K562 treated with DMSO at 1 percent for 48 hours (cell line): ENCODE results near the gene POLR1G. TPM values are rescaled to one million over a fixed set of nuclear protein-coding genes. Genes with fewer than 3 reads are reported as not detected.

Source experiments
- total RNA-seq: library from RNA; unstranded; fragments of 300-600 nt; gene quantifications from 2 replicates; pipeline ENCODE4 v1.2.3, GENCODE V29; 2022; ENCODE audit warnings: low replicate concordance; ENCODE audit errors: extremely low read depth

POLR1G gene, protein sequence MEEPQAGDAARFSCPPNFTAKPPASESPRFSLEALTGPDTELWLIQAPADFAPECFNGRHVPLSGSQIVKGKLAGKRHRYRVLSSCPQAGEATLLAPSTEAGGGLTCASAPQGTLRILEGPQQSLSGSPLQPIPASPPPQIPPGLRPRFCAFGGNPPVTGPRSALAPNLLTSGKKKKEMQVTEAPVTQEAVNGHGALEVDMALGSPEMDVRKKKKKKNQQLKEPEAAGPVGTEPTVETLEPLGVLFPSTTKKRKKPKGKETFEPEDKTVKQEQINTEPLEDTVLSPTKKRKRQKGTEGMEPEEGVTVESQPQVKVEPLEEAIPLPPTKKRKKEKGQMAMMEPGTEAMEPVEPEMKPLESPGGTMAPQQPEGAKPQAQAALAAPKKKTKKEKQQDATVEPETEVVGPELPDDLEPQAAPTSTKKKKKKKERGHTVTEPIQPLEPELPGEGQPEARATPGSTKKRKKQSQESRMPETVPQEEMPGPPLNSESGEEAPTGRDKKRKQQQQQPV
- total RNA-seq = not detected in 2 replicates

DNA sequence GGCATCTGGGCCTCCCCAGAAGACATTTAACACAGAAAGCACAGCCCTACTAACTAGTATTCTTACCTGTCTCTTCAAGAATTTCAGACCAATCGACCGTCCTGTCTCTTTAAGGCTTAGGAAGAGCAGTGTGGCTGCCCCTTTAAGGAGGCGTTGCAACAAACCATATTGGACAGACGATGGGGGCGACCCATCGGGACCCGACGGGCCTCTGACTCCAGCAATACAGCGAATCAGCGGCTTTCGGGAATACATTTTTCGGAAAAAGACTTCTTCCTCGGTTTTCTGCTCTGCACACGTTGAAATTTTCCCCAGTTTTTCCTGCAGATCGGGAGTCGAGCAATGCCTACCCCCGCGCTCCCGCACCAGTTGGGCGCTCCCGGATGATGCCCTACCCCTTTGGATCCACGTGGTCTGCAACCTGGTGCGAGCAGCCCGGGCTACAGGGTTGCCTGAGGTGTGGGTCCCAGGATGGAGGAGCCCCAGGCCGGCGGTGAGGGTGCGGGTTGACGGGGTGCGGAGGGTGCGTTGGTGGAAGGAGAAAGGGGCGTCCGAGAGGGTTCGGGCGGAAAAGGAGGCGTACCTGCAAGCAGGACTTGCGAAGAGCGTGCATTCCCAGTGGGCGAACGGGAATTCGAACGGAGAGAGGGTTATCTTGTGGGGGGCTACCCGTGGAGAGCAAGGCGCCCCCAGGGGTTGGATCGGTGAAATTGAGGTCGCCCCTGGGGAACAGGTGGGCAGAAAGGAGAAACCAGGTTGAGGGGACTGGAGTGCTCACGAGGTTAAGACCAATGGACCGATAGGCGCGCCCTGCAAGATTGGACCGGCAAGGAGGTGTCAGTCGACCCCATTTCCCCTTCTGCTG, at the start of gene POLR1G:
Gene POLR1G, plus strand, starts transcription at position 419 of the 865 bp plus-strand sequence. Its CDS starts 53 bp downstream, at position 472.

DNA sequence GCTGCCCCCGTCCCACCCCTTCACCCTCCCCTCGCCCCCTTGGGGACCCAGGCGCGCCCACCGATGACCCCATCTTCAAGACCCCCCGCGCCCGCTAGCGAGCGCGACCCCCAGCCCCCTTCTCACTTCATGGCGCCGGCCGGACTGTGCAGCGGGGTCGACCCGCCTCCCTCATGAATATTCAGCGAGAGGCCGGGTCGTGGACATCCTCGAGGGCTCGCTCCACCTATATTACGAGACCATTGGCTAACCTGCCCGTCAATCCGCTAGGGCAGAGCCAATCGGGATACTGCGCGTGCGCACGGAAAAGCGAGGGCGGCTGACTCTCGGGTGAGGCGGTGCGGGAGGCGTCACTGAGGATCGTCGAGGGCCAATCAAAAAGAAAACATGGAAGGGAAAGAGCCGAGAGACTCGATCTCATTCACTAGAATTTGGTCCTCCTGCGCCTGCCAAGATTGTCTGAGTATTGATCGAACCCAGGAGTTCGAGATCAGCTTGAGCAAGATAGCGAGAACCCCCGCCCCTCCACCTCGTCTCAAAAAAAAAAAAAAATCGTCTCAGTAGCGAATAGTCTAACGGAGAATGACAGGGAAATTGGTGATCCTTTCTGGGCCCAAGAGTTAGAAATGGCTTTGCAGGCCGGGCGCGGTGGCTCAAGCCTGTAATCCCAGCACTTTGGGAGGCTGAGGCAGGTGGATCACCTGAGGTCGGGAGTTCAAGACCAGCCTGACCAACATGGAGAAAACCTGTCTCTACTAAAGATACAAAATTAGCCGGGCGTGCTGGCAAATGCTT, 35.8 kb upstream of the POLR1G start, which contains the start of gene ERCC2:
Gene ERCC2, minus strand, starts transcription at position 164 of the 795 bp plus-strand sequence. Its CDS starts 33 bp downstream, at position 131.

DNA sequence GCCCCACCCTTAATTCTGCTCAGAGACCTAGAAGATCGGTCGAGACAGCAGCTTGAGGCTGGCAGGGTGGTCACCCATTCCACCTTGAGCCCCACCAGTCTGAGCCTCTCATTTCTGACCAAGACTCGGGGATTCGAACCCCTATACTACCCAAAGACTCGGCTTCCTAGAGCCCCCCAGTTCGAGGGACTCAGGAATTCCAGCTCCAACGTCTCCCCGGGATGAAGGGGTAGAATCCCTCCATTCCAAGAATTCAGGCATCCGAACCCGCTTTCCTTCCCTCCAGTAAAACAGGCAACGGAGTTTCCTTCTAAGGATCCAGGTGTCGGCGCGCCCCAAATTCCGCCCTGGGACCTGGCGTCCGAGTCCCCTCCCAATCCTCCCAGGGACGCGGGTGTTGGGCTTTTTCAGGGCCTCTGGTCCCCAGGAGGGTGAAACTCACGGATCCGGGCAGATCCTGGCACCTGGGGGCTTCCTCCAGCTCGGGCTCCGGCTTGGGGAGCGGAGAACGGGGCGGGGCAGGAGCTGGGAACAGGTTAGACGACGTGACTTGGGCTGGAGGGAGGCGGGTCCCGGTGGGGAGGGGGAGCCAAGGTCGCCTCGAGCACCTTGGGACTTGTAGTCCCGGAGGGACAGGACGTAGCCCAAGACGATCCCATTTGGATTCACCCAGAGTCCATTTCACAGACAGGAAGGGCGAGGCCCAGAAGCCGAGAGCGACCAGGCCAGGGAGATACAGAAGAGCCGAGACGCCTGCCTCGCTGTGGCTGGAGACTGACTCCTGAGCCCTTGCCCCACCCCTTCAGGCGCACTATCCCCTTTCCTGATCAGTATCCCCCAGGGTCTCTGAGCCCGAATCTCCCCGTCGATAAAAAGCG, 1.6 kb upstream of the POLR1G start, which contains the start of gene PPP1R13L:
Gene PPP1R13L, minus strand, starts transcription at position 513 of the 878 bp plus-strand sequence. CDS start 6,751 bp downstream, outside the sequence.

DNA sequence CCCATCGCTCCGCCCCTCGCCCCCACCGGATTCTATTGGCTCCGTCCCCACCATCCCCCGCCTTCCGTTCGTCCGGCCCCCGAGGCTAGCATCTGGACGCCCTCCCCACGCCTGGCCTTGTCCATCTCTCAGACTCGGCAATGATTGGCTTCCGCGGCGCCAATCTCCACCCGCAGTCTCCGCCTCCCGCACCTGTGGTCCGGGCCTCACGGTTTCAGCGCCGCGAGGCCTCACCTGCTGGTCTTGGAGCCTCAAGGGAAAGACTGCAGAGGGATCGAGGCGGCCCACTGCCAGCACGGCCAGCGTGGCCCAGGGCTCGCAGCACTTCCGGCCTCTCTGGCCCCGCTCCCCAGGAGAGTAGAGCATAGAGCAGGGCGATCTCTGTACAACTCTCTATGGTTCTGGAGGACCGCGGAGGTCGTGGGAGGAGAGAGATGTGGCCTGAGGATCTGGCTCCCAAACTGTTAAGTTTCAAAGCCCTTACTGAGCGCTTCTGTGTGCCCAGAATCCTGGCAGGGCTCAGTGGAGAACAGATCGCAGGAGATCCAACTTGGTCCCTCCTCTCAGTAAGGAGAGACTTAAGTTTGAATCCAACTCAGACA, 17.2 kb downstream of the POLR1G start, which contains the start of gene ERCC1:
Gene ERCC1, minus strand, starts transcription at position 329 of the 602 bp plus-strand sequence. CDS start 543 bp downstream, outside the sequence.

Other genes with a start within 250 kb of the POLR1G start
- not detected in 2 replicates for gene NKPD1, start 245.7 kb upstream of the POLR1G start, total RNA-seq
- not detected in 2 replicates for gene TRAPPC6A, start 228.4 kb upstream of the POLR1G start, total RNA-seq
- not detected in 2 replicates for gene BLOC1S3, start 227.9 kb upstream of the POLR1G start, total RNA-seq
- gene EXOC3L2, start 161.2 kb upstream of the POLR1G start, total RNA-seq = not detected in 2 replicates
- not detected in 2 replicates for gene MARK4, start 155.4 kb upstream of the POLR1G start, total RNA-seq
- gene CKM, start 83.8 kb upstream of the POLR1G start, total RNA-seq = not detected in 2 replicates
- not detected in 2 replicates for gene KLC3, start 65.9 kb upstream of the POLR1G start, total RNA-seq
- not detected in 2 replicates for gene ERCC2, start 36.1 kb upstream of the POLR1G start, total RNA-seq
- gene PPP1R13L, start 1.6 kb upstream of the POLR1G start, total RNA-seq = not detected in 2 replicates
- not detected in 2 replicates for gene ERCC1, start 17.3 kb downstream of the POLR1G start, total RNA-seq
- gene FOSB, start 61.4 kb downstream of the POLR1G start, total RNA-seq = not detected in 2 replicates
- gene RTN2, start 90.4 kb downstream of the POLR1G start, total RNA-seq = not detected in 2 replicates
- not detected in 2 replicates for gene PPM1N, start 91.8 kb downstream of the POLR1G start, total RNA-seq
- gene VASP, start 100.8 kb downstream of the POLR1G start, total RNA-seq = not detected in 2 replicates
- gene OPA3, start 178.2 kb downstream of the POLR1G start, total RNA-seq = not detected in 2 replicates
- not detected in 2 replicates for gene GPR4, start 195.6 kb downstream of the POLR1G start, total RNA-seq
- not detected in 2 replicates for gene EML2, start 232.8 kb downstream of the POLR1G start, total RNA-seq